Measurements from ENCODE around the gene PZP. TPM values are rescaled to one million over a fixed set of nuclear protein-coding genes. Genes with fewer than 3 reads are reported as not detected.

Gene PZP
- total RNA-seq, 1 experiment from 2014 or later, result not detected

GRCh38 chr12:9106610-9107541 lies 101.3 kb downstream of the PZP start:
- Histone ChIP-seq H3K4me3 (no peak overlapping the region), H2AFZ (no peak overlapping the region), H3K27me3 (ENCODE audit: insufficient read depth, low read depth) (no peaks in the 10 kb centered on the region), H3K4me1 (replicated peaks; ENCODE audit: insufficient read depth) (no peaks in the 10 kb centered on the region), H3K9me3 (ENCODE audit: insufficient read depth, low read depth) (no peaks in the 10 kb centered on the region), H3F3A (ENCODE audit: insufficient read depth, low read depth) (no peaks in the 10 kb centered on the region), H3K4me2 (no peak overlapping the region), H3K9me2 (ENCODE audit: insufficient read depth) (no peaks in the 10 kb centered on the region), H3K27ac (no peak overlapping the region), H3K79me2 (ENCODE audit: low read depth) (no peaks in the 10 kb centered on the region), H4K20me1 (ENCODE audit: insufficient read depth) (no peaks in the 10 kb centered on the region), H3K36me3 (ENCODE audit: low read depth) (no peaks in the 10 kb centered on the region)
- POLR2A ChIA-PET (ENCODE audit: unreplicated experiment), result no interaction called here
- TF ChIP-seq, protein P1, sequence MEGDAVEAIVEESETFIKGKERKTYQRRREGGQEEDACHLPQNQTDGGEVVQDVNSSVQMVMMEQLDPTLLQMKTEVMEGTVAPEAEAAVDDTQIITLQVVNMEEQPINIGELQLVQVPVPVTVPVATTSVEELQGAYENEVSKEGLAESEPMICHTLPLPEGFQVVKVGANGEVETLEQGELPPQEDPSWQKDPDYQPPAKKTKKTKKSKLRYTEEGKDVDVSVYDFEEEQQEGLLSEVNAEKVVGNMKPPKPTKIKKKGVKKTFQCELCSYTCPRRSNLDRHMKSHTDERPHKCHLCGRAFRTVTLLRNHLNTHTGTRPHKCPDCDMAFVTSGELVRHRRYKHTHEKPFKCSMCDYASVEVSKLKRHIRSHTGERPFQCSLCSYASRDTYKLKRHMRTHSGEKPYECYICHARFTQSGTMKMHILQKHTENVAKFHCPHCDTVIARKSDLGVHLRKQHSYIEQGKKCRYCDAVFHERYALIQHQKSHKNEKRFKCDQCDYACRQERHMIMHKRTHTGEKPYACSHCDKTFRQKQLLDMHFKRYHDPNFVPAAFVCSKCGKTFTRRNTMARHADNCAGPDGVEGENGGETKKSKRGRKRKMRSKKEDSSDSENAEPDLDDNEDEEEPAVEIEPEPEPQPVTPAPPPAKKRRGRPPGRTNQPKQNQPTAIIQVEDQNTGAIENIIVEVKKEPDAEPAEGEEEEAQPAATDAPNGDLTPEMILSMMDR (conservative IDR thresholded peaks at IDR 0.05), result no peak
- TF ChIP-seq EZH2 (IDR thresholded peaks at IDR 0.05; ENCODE audit: low read depth), result no peak
- CTCF ChIA-PET, result no interaction called here
- no peak for DNase-seq
- intact Hi-C loops (cut with micrococcal nuclease; ENCODE audit: unreplicated experiment), result no loop called here
- no TSS peak for BruUV-seq (replicated peaks)

GRCh38 chr12:9106067-9106466 lies 102.1 kb downstream of the PZP start:
- H2AFZ ChIP-seq, result no peak overlapping the region
- no peak overlapping the region for H3K4me3 ChIP-seq
- intact Hi-C loops (cut with micrococcal nuclease; ENCODE audit: unreplicated experiment), result no loop called here
- no TSS peak for BruUV-seq (replicated peaks)
- no peaks in the 10 kb centered on the region for H3K36me3 ChIP-seq (ENCODE audit: low read depth)
- DNase-seq, result no peak
- no peaks in the 10 kb centered on the region for H4K20me1 ChIP-seq (ENCODE audit: insufficient read depth)
- H3K4me1 ChIP-seq (replicated peaks; ENCODE audit: insufficient read depth), result no peaks in the 10 kb centered on the region
- ChIA-PET POLR2A (ENCODE audit: unreplicated experiment) (no interaction called here), CTCF (no interaction called here)
- no peaks in the 10 kb centered on the region for H3K9me2 ChIP-seq (ENCODE audit: insufficient read depth)
- no peaks in the 10 kb centered on the region for H3K27me3 ChIP-seq (ENCODE audit: insufficient read depth, low read depth)
- no peaks in the 10 kb centered on the region for H3K79me2 ChIP-seq (ENCODE audit: low read depth)
- no peaks in the 10 kb centered on the region for H3F3A ChIP-seq (ENCODE audit: insufficient read depth, low read depth)
- TF ChIP-seq, protein P1 (conservative IDR thresholded peaks at IDR 0.05), result no peak
- no peak for TF ChIP-seq EZH2 (IDR thresholded peaks at IDR 0.05; ENCODE audit: low read depth)
- no peaks in the 10 kb centered on the region for H3K9me3 ChIP-seq (ENCODE audit: insufficient read depth, low read depth)
- H3K4me2 ChIP-seq, result no peak overlapping the region
- no peak overlapping the region for H3K27ac ChIP-seq

DNA sequence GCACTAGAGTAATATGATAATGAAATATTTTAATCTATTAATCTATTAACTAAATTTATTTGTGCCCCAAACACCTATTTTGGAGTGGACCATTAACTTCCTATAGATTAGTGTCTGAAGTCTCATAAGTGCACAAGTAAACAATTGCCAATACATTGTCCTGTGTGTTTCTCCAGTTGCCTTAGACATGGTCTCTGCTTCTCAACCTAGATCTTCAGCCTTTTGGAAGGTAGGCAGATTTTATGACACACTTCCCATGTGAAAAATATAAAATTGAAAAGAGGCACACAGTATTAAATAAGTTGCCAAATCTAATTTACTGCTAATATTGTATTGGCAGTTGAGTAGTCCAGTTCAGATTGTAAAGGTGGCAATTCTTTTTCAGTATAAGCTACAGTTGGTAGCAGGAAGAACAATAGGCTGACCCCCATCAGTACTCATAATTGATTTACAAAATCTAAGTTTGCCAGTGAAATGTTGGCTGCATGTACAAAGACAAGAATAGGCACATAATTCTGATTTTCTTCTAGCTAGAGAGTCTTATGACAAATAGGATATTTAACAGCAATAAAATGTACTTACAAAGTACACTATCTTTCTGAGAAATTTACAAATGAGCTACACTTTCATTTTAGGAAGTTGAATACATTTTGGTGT lies 103.3 kb downstream of the PZP start:
- Histone ChIP-seq H3K36me3 (ENCODE audit: low read depth) (no peaks in the 10 kb centered on the region), H3K27me3 (ENCODE audit: insufficient read depth, low read depth) (no peaks in the 10 kb centered on the region)
- CTCF ChIA-PET, result no interaction called here

More for the DNA sequence above, 103.3 kb downstream of the PZP start:
- no peak overlapping the region for H3K27ac ChIP-seq
- H3K79me2 ChIP-seq (ENCODE audit: low read depth), result no peaks in the 10 kb centered on the region
- TF ChIP-seq, protein P1 (conservative IDR thresholded peaks at IDR 0.05), result no peak
- H3K4me1 ChIP-seq (replicated peaks; ENCODE audit: insufficient read depth), result no peaks in the 10 kb centered on the region
- H3K9me3 ChIP-seq (ENCODE audit: insufficient read depth, low read depth), result no peaks in the 10 kb centered on the region
- DNase-seq, result no peak
- intact Hi-C loops (cut with micrococcal nuclease; ENCODE audit: unreplicated experiment), result no loop called here
- no peak overlapping the region for H2AFZ ChIP-seq
- H3F3A ChIP-seq (ENCODE audit: insufficient read depth, low read depth), result no peaks in the 10 kb centered on the region
- H3K4me2 ChIP-seq, result no peak overlapping the region
- POLR2A ChIA-PET (ENCODE audit: unreplicated experiment), result no interaction called here
- no TSS peak for BruUV-seq (replicated peaks)
- no peaks in the 10 kb centered on the region for H4K20me1 ChIP-seq (ENCODE audit: insufficient read depth)
- no peaks in the 10 kb centered on the region for H3K9me2 ChIP-seq (ENCODE audit: insufficient read depth)
- no peak overlapping the region for H3K4me3 ChIP-seq

Measured in PC-9 (cell line).